ENCODE results near the gene SECISBP2. TPM values are rescaled to one million over a fixed set of nuclear protein-coding genes. Genes with fewer than 3 reads are reported as not detected.
"Not testable (repeated sequence)": the region's sequence is repeated elsewhere in the genome, so short reads cannot be mapped to it uniquely, and the experiment has no call there.

The SECISBP2 gene
- total RNA-seq = 10 to 100 TPM; 56.4 to 59.4 TPM

DNA sequence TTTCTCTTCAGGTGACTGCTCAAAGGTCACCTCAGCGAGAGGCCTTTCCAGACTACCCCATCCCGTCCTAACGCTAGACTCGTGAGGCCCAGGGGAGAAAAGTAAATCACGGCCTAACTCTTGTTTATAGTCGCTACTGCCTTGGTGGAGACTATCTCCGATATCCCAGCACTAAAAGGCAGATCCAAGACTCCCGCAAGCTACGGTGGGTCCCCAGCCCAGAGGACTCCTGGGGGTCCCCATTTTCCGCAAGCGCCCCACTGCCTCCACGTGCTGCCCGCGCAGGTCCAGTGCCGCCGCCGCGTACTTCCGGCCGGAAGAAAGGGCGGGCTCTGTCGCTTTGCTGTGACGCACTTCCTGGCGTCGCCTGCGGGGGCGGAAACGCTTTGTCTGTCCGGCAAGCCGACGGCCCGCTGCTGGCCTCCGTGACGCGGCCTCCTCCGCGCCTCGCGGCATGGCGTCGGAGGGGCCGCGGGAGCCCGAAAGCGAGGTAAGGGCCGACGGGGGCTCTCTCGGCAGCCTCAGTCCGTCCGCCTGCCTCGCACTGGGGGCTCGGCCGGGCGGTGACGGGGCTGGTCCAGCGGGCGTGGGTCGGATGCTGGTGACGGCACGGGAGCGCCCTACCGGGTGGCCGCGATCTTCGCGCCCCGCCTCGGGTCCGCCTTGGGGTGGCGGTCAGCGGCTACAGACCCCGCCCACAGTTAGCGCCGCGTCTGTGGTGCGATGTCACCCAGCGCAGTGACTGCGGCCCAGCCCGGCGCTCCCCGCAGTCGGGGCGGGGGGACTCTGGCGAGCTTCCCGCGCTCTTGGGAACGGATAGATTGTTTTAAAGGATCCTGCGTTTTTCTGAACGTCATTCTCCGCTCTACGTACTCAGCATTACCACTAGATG is at the start of gene SECISBP2:
SECISBP2 (plus strand) TSS at position 378 of the 892 bp plus-strand sequence; CDS start at position 455, 77 bp downstream.
- Mint-ChIP-seq H3K9me3 (no peaks in the 10 kb centered on the region), H3K27me3 (no peaks in the 10 kb centered on the region)
- peak; percentile 97 for DNase-seq

DNA sequence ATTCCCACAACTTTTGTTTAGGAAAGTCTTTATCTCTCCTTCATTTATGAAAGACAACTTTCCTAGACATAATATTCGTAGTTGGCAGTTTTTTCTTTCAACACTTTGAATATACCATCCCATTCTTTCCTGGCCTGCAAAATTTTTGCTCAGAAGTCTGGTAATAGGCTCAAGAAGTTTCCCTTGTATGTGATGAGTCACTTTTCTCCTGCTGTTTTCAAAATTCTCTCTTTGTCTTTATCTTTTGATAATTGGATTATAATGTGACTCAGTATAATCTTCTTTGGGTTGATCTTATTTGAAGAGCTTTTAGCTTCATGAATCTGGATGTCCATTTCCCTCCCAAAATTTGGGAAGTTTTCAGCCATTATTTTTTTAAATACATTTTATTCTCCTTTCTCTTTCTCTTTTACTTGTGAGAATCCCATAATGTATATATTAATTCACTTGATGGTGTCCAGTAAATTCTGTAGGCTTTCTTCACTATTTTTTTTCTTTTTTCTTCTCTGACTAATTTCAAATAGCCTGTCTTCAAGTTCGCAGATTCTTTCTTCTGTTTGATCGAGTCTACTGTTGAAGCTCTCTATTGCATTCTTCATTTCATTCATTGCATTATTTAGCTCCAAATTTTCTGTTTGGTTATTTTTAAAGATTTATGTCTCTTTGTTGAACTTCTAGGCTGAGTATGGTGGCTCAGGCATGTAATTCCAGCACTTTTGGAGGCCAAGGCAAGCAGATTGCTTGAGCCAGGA is 44.6 kb upstream of the SECISBP2 start:
- DNase-seq = no peak
- no peak overlapping the region for H3K4me3 Mint-ChIP-seq
- H3K27me3 Mint-ChIP-seq = peaks cover 36% of the 10 kb centered on the region
- no peak overlapping the region for H3K27ac Mint-ChIP-seq
- POLR2A ChIA-PET = no interaction called here
- ATAC-seq (ENCODE audit: low read depth) = no peak
- H3K9me3 Mint-ChIP-seq = peaks cover 21% of the 10 kb centered on the region
- H3K4me1 Mint-ChIP-seq = peaks cover 16% of the 10 kb centered on the region
- peaks cover 7% of the 10 kb centered on the region for H3K36me3 Mint-ChIP-seq

More for the DNA sequence above, at the start of gene SECISBP2:
- H3K4me1 Mint-ChIP-seq = peaks cover 57% of the 10 kb centered on the region
- peak within 1 kb of the TSS; percentile 88 for H3K4me3 Mint-ChIP-seq
- peak within 1 kb of the TSS; percentile 95 for H3K27ac Mint-ChIP-seq
- peaks cover 44% of the 10 kb centered on the region for H3K36me3 Mint-ChIP-seq
- POLR2A ChIA-PET = interaction anchor here (0.6 to 2.1 kb wide), 5 partner anchors 8 to 204 kb away, joined by 3 to 11 read pairs (median 4); partner anchors contain the start of gene CKS2
- peak; percentile 85 for ATAC-seq (ENCODE audit: low read depth)

- H3K27me3 Mint-ChIP-seq = peaks cover 27% of the 10 kb centered on the region
- peaks cover 23% of the 10 kb centered on the region for H3K4me1 Mint-ChIP-seq
- peaks cover 7% of the 10 kb centered on the region for H3K36me3 Mint-ChIP-seq
- H3K27ac Mint-ChIP-seq = no peak overlapping the region
- DNase-seq = no peak
- peaks cover 21% of the 10 kb centered on the region for H3K9me3 Mint-ChIP-seq
- H3K4me3 Mint-ChIP-seq = no peak overlapping the region
- ATAC-seq (ENCODE audit: low read depth) = no peak
- POLR2A ChIA-PET = no interaction called here
Measured at GRCh38 chr9:89274838-89275237, 43.5 kb upstream of the SECISBP2 start.

GRCh38 chr9:89276040-89276439 is 42.3 kb upstream of the SECISBP2 start:
- H3K4me3 Mint-ChIP-seq; POLR2A ChIA-PET; DNase-seq; ATAC-seq (ENCODE audit: low read depth); H3K36me3 Mint-ChIP-seq; H3K27ac Mint-ChIP-seq: not testable (repeated sequence)
- H3K9me3 Mint-ChIP-seq = peaks cover 21% of the 10 kb centered on the region
- peaks cover 27% of the 10 kb centered on the region for H3K27me3 Mint-ChIP-seq
- H3K4me1 Mint-ChIP-seq = peaks cover 25% of the 10 kb centered on the region

DNA sequence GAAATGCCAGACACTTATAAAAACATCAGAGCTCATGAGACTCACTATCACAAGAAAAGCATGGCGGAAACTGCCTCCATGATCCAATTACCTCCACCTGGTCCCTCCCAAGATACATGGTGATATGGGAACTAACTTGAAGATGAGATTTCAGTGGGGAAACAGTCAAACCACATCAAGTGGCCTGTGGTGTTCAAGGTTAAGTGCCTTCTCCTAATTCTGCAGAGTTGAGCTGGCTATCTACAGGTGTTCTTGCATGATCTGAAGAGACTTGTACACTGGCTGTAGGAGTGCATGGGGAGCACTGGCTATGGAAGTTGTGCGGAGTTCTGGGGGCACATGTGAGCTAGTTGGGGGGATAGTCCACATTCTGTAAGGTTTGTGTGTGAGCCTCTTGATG is 41.3 kb upstream of the SECISBP2 start:
- POLR2A ChIA-PET = interaction anchor here (1.3 kb wide), 1 partner anchor 33 kb away, joined by 5 read pairs; no protein-coding TSS in a partner anchor
- peaks cover 25% of the 10 kb centered on the region for H3K27me3 Mint-ChIP-seq
- peaks cover 7% of the 10 kb centered on the region for H3K36me3 Mint-ChIP-seq
- peak overlapping the region; percentile 67 for H3K4me3 Mint-ChIP-seq
- ATAC-seq (ENCODE audit: low read depth) = peak; percentile 38
- peak overlapping the region; percentile 62 for H3K27ac Mint-ChIP-seq
- peaks cover 18% of the 10 kb centered on the region for H3K9me3 Mint-ChIP-seq
- peaks cover 25% of the 10 kb centered on the region for H3K4me1 Mint-ChIP-seq
- no peak for DNase-seq

DNA sequence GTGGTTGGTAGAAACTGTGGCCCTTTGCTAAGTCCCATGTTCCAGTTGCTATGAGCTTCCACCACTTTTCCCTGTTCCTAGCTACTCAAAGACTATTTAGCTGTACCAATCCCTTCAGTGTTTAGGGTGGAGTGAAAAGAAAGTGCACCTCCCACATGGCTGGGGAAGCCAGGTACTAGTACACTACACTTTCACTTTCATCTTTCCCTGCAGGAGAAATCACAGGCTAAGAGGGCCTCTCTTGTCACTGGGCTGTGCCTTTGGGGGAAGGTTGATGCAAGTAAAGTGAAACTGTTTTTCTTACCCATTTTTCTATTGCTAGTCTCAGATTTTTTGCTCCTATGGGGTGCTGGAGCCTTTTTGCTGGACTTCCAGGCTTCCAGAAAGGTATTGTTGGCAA is 40.8 kb upstream of the SECISBP2 start:
- Mint-ChIP-seq H3K27ac (peak overlapping the region; percentile 62), H3K36me3 (peaks cover 7% of the 10 kb centered on the region), H3K4me3 (peak overlapping the region; percentile 67), H3K9me3 (peaks cover 17% of the 10 kb centered on the region), H3K27me3 (peaks cover 21% of the 10 kb centered on the region), H3K4me1 (peaks cover 25% of the 10 kb centered on the region)
- POLR2A ChIA-PET = interaction anchor here (1.3 kb wide), 1 partner anchor 33 kb away, joined by 5 read pairs; no protein-coding TSS in a partner anchor
- peak; percentile 86 for ATAC-seq (ENCODE audit: low read depth)
- DNase-seq = no peak

DNA sequence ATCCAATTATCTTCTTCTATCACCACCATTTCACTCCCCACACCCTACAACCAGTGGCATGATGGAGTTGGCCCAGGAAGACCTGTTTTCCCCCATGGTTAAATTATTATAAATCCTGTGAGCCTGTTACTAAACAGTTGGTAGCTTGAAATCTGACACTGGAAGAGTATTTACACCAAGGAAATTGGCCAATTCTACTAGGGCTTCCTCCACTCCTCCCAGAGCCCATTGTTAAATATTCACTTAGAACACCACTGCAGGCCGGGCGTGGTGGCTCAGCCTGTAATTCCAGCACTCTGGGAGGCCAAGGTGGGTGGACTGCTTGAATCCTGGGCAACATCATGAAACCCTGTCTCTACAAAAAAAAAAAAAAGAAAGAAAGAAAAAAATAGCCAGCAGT is 39.7 kb upstream of the SECISBP2 start:
- H3K9me3 Mint-ChIP-seq = peaks cover 11% of the 10 kb centered on the region
- H3K27ac Mint-ChIP-seq = no peak overlapping the region
- H3K4me1 Mint-ChIP-seq = peaks cover 25% of the 10 kb centered on the region
- peaks cover 19% of the 10 kb centered on the region for H3K27me3 Mint-ChIP-seq
- ATAC-seq (ENCODE audit: low read depth) = no peak
- peaks cover 5% of the 10 kb centered on the region for H3K36me3 Mint-ChIP-seq
- POLR2A ChIA-PET = no interaction called here
- no peak overlapping the region for H3K4me3 Mint-ChIP-seq
- DNase-seq = no peak

- Mint-ChIP-seq H3K9me3 (peaks cover 9% of the 10 kb centered on the region), H3K27me3 (peaks cover 20% of the 10 kb centered on the region), H3K4me1 (peaks cover 25% of the 10 kb centered on the region), H3K36me3 (peaks cover 5% of the 10 kb centered on the region), H3K27ac (peak overlapping the region; percentile 49), H3K4me3 (peak overlapping the region; percentile 9)
- POLR2A ChIA-PET = interaction anchor here (2.1 kb wide), 1 partner anchor 31 kb away, joined by 6 read pairs; no protein-coding TSS in a partner anchor
- DNase-seq (no peak), ATAC-seq (ENCODE audit: low read depth) (peak; percentile 49)
Measured at GRCh38 chr9:89278997-89279739, 39.1 kb upstream of the SECISBP2 start.

DNA sequence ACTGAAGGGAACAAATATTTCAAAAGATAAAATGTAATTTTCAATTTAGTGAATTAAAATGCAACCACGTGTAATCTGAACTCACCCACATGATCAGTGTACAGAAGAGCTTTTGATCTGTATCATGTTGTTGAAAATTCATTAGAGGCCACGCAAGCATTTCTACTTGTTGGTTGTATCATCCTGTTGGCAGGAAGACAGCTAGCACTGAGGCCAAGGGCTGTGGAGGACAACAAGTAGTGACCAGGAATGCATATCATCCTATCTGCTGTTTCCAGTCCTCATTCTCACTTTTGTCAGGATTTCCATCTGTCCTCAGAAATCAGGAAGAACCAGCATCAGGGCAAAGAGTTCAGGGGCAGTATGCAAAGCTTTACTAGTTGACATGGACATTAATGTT is 37.2 kb upstream of the SECISBP2 start:
- H3K36me3 Mint-ChIP-seq = peaks cover 5% of the 10 kb centered on the region
- ATAC-seq (ENCODE audit: low read depth) = no peak
- POLR2A ChIA-PET = interaction anchor here (2.1 kb wide), 1 partner anchor 29 kb away, joined by 6 read pairs; no protein-coding TSS in a partner anchor
- no peak overlapping the region for H3K27ac Mint-ChIP-seq
- peaks cover 22% of the 10 kb centered on the region for H3K27me3 Mint-ChIP-seq
- H3K9me3 Mint-ChIP-seq = peaks cover 4% of the 10 kb centered on the region
- H3K4me1 Mint-ChIP-seq = peaks cover 25% of the 10 kb centered on the region
- H3K4me3 Mint-ChIP-seq = no peak overlapping the region
- no peak for DNase-seq

- DNase-seq = peak; percentile 37
- H3K27ac Mint-ChIP-seq; POLR2A ChIA-PET; H3K9me3 Mint-ChIP-seq; ATAC-seq (ENCODE audit: low read depth); H3K4me3 Mint-ChIP-seq; H3K36me3 Mint-ChIP-seq: not testable (repeated sequence)
- Mint-ChIP-seq H3K4me1 (peaks cover 16% of the 10 kb centered on the region), H3K27me3 (peaks cover 19% of the 10 kb centered on the region)
Measured at GRCh38 chr9:89282248-89282968, 35.9 kb upstream of the SECISBP2 start.

- Mint-ChIP-seq H3K27ac (no peak overlapping the region), H3K36me3 (no peaks in the 10 kb centered on the region), H3K9me3 (no peaks in the 10 kb centered on the region), H3K4me1 (peaks cover 9% of the 10 kb centered on the region), H3K4me3 (no peak overlapping the region), H3K27me3 (peaks cover 19% of the 10 kb centered on the region)
- no peak for DNase-seq
- POLR2A ChIA-PET = no interaction called here
- no peak for ATAC-seq (ENCODE audit: low read depth)
Measured at GRCh38 chr9:89284076-89284475, 34.2 kb upstream of the SECISBP2 start.

GRCh38 chr9:89291741-89292140 is 26.6 kb upstream of the SECISBP2 start:
- peaks cover 12% of the 10 kb centered on the region for H3K27me3 Mint-ChIP-seq
- H3K27ac Mint-ChIP-seq = no peak overlapping the region
- H3K4me1 Mint-ChIP-seq = no peaks in the 10 kb centered on the region
- POLR2A ChIA-PET = no interaction called here
- no peaks in the 10 kb centered on the region for H3K36me3 Mint-ChIP-seq
- ATAC-seq (ENCODE audit: low read depth) = no peak
- H3K9me3 Mint-ChIP-seq = peaks cover 1% of the 10 kb centered on the region
- DNase-seq = no peak
- H3K4me3 Mint-ChIP-seq = no peak overlapping the region

Measured in activated naive CD8-positive, alpha-beta T cell treated with anti-CD3 and anti-CD28 coated beads, Interleukin-2, amount 10 ng/mL, durations not matched to agents 7 days and 5 days (primary cell).